ENCODE measurements around the gene FGF14.

FGF14 gene

GRCh38 chr13:102392481-102393209 is 9.2 kb downstream of the FGF14 start:
- DNase-seq (ENCODE audit: low read depth), result no peak
- TF ChIP-seq, protein P1, sequence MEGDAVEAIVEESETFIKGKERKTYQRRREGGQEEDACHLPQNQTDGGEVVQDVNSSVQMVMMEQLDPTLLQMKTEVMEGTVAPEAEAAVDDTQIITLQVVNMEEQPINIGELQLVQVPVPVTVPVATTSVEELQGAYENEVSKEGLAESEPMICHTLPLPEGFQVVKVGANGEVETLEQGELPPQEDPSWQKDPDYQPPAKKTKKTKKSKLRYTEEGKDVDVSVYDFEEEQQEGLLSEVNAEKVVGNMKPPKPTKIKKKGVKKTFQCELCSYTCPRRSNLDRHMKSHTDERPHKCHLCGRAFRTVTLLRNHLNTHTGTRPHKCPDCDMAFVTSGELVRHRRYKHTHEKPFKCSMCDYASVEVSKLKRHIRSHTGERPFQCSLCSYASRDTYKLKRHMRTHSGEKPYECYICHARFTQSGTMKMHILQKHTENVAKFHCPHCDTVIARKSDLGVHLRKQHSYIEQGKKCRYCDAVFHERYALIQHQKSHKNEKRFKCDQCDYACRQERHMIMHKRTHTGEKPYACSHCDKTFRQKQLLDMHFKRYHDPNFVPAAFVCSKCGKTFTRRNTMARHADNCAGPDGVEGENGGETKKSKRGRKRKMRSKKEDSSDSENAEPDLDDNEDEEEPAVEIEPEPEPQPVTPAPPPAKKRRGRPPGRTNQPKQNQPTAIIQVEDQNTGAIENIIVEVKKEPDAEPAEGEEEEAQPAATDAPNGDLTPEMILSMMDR (conservative IDR thresholded peaks at IDR 0.05; ENCODE audit: low read depth, low read length), result no peak

DNA sequence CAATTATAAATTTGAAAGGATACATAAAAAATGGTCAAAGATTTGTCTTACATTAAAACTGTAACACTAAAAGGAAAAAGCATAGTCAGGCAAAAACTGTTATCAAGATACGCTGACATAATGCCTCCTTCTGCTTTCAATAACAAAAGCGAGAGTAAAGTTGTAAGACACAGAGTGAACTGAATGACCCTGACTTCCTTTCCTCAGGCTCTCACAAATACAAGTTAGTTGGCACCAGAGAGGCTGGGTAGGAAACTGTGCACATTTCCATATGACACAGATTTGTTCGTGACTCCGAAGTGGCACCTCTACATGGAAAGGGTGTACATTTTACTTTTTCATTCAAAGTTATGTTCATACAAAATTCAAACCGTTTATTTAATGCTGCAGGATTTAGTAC is 15.4 kb downstream of the FGF14 start:
- DNase-seq (ENCODE audit: low read depth), result no peak
- H3K4me3 ChIP-seq (ENCODE audit: low read depth, low read length), result no peak overlapping the region
- TF ChIP-seq, protein P1 (conservative IDR thresholded peaks at IDR 0.05; ENCODE audit: low read depth, low read length), result no peak

More at GRCh38 chr13:102392481-102393209, 9.2 kb downstream of the FGF14 start:
- H3K4me3 ChIP-seq (ENCODE audit: low read depth, low read length), result no peak overlapping the region

GRCh38 chr13:102380012-102380411 is 21.8 kb downstream of the FGF14 start:
- no peak overlapping the region for H3K4me3 ChIP-seq (ENCODE audit: low read depth, low read length)
- TF ChIP-seq, protein P1 (conservative IDR thresholded peaks at IDR 0.05; ENCODE audit: low read depth, low read length), result no peak
- no peak for DNase-seq (ENCODE audit: low read depth)

DNA sequence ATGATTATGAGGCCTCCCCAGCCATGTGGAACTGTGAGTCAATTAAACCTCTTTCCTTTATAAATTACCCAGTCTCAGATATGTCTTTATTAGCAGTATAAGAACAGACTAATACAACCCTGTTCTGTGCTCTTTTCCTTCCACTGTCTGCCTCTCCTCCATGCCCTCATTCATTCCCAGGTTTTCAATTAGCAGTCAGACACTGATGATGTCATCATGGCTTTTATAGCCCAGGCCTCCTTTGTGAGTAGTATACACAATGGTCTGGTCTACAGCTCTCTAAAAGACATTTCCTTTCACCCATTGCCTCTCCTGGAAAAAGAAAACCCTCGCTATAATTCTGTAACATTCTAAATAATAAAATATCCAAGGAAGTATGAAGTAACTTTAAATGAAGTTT is 25.5 kb downstream of the FGF14 start:
- DNase-seq (ENCODE audit: low read depth), result no peak
- TF ChIP-seq, protein P1 (conservative IDR thresholded peaks at IDR 0.05; ENCODE audit: low read depth, low read length), result no peak
- no peak overlapping the region for H3K4me3 ChIP-seq (ENCODE audit: low read depth, low read length)

GRCh38 chr13:102374726-102375125 is 27.1 kb downstream of the FGF14 start:
- H3K4me3 ChIP-seq (ENCODE audit: low read depth, low read length), result no peak overlapping the region
- no peak for DNase-seq (ENCODE audit: low read depth)
- TF ChIP-seq, protein P1 (conservative IDR thresholded peaks at IDR 0.05; ENCODE audit: low read depth, low read length), result no peak

- TF ChIP-seq, protein P1 (conservative IDR thresholded peaks at IDR 0.05; ENCODE audit: low read depth, low read length), result no peak
- H3K4me3 ChIP-seq (ENCODE audit: low read depth, low read length), result no peak overlapping the region
- DNase-seq (ENCODE audit: low read depth), result no peak
These were observed 27.6 kb downstream of the FGF14 start for GRCh38 chr13:102374233-102374632.

DNA sequence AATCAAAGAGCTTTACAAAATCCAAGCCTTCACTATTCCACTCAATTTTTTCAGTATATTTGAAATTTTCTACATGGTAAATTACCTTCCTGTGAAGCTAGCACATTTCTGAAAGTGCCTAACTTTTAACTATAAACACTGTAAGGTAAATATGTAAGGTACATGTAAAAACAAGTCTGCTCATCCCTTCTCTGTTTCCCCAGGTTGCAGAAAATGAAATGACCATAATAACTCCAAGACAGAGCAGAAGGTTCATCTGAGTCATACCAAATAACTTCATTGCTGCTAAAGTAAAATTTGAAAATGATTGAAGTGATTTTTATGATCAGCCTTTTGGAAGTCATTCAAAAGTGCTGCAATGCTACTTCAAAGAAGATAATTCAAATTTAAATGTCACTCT is 28.6 kb downstream of the FGF14 start:
- TF ChIP-seq, protein P1 (conservative IDR thresholded peaks at IDR 0.05; ENCODE audit: low read depth, low read length), result no peak
- no peak overlapping the region for H3K4me3 ChIP-seq (ENCODE audit: low read depth, low read length)
- no peak for DNase-seq (ENCODE audit: low read depth)

Measured in choroid plexus epithelial cell (primary cell).